ENCODE measurements around the gene NR1D2. TPM values are rescaled to one million over a fixed set of nuclear protein-coding genes. Genes with fewer than 3 reads are reported as not detected.

Gene NR1D2
- total RNA-seq, 1 experiment from 2014 or later, result 24.0 TPM

- H3K36me3 Mint-ChIP-seq (ENCODE audit: insufficient read depth in 1 of 3, low read depth in 3 of 3), result no peaks in the 10 kb centered on the region
- H3K27ac Mint-ChIP-seq, result no peak overlapping the region
- Histone ChIP-seq H4K5ac (ENCODE audit: insufficient read length, low read depth, low read length) (no peak overlapping the region), H3K4me2 (ENCODE audit: insufficient read depth, insufficient read length, low read length) (no peak overlapping the region), H2AK5ac (ENCODE audit: insufficient read length, low read length) (no peak overlapping the region), H3T11ph (ENCODE audit: low read length) (no peak overlapping the region), H2BK5ac (ENCODE audit: insufficient read length, low read length) (no peak overlapping the region), H2BK20ac (ENCODE audit: low read depth, low read length, poor library complexity, severe bottlenecking) (no peak overlapping the region), H3K18ac (ENCODE audit: insufficient read length, low read depth, low read length) (no peak overlapping the region), H3K27me3 (ENCODE audit: insufficient read depth, low read length) (no peaks in the 10 kb centered on the region), H4K91ac (ENCODE audit: insufficient read length, low read depth, low read length) (no peak overlapping the region), H2BK15ac (ENCODE audit: low read depth, low read length) (no peak overlapping the region), H3K79me2 (ENCODE audit: insufficient read depth, low read length) (no peaks in the 10 kb centered on the region), H2AFZ (ENCODE audit: low read length) (no peak overlapping the region), H3K23ac (ENCODE audit: insufficient read length, low read depth, low read length) (no peak overlapping the region), H3K23me2 (ENCODE audit: insufficient read length, low read depth, low read length, poor library complexity, severe bottlenecking) (no peaks in the 10 kb centered on the region), H3K14ac (ENCODE audit: insufficient read depth, low read length) (no peak overlapping the region), H2BK12ac (ENCODE audit: insufficient read length, low read depth, low read length) (no peak overlapping the region), H3K9ac (ENCODE audit: extremely low read depth, insufficient read length, low read length) (no peak overlapping the region), H4K8ac (replicated peaks; ENCODE audit: insufficient read length, low read depth, low read length) (no peak overlapping the region), H3K27ac (ENCODE audit: insufficient read length, low read depth, low read length) (no peak overlapping the region), H3K4ac (ENCODE audit: low read depth, low read length) (no peak overlapping the region), H3K4me1 (ENCODE audit: insufficient read depth, low read length) (no peaks in the 10 kb centered on the region), H2BK120ac (ENCODE audit: low read depth, low read length, poor library complexity, severe bottlenecking) (no peak overlapping the region), H3K56ac (ENCODE audit: insufficient read length, low read depth, low read length) (no peak overlapping the region), H3K9me3 (ENCODE audit: control insufficient read depth, low read depth, low read length) (no peaks in the 10 kb centered on the region), H4K20me1 (ENCODE audit: control insufficient read depth, insufficient read depth, insufficient read length) (no peaks in the 10 kb centered on the region), H3K79me1 (ENCODE audit: insufficient read depth, low read depth, low read length, poor library complexity, severe bottlenecking) (no peaks in the 10 kb centered on the region)
- no peaks in the 10 kb centered on the region for H3K27me3 Mint-ChIP-seq (ENCODE audit: low read depth)
- no peak overlapping the region for H3K4me3 Mint-ChIP-seq
- H3K4me1 Mint-ChIP-seq, result peaks cover under 1 to 2% of the 10 kb centered on the region in 2 experiments; a peak in 3 of 4 replicates
- WGBS (ENCODE audit: extremely low coverage, insufficient read length, low lambda C conversion rate), result no CpG with 5 or more reads among the region's 4 CpGs
- TF ChIP-seq CTCF (conservative IDR thresholded peaks at IDR 0.05), result no peak
- H3K9me3 Mint-ChIP-seq, result no peaks in the 10 kb centered on the region
- no peak for DNase-seq
Observed at GRCh38 chr3:24004171-24004938, 59.3 kb downstream of the NR1D2 start.
